Activated T-helper 17 cell treated with anti-CD3 and anti-CD28 coated beads, Interleukin-2, amount 50 U/mL, for 72 hours (primary cell): ENCODE measurements around the gene CCL20. TPM values are rescaled to one million over a fixed set of nuclear protein-coding genes. Genes with fewer than 3 reads are reported as not detected.

Source experiments
- ATAC-seq: fragments of 150-1000 bp; cut with Tn5 transposase; replicated peaks from 2 replicates; pipeline ENCODE4 v1.10.0; 2021; ENCODE audit warnings: mild to moderate bottlenecking, moderate library complexity
- H3K27ac Mint-ChIP-seq: one replicate; pipeline ENCODE4 v1.8.0; 2022; ENCODE audit warnings: mixed read lengths
- H3K27me3 Mint-ChIP-seq: one replicate; pipeline ENCODE4 v1.8.0; 2022; ENCODE audit warnings: mixed read lengths
- H3K36me3 Mint-ChIP-seq: one replicate; pipeline ENCODE4 v1.8.0; 2022; ENCODE audit warnings: low read depth, mild to moderate bottlenecking, mixed read lengths
- H3K4me1 Mint-ChIP-seq: one replicate; pipeline ENCODE4 v1.8.0; 2022; ENCODE audit warnings: mixed read lengths
- H3K4me3 Mint-ChIP-seq: one replicate; pipeline ENCODE4 v1.8.0; 2022; ENCODE audit warnings: mild to moderate bottlenecking, mixed read lengths
- H3K9me3 Mint-ChIP-seq: one replicate; pipeline ENCODE4 v1.8.0; 2022; ENCODE audit warnings: mixed read lengths
- total RNA-seq, 2 donors: library from RNA; stranded (reverse); gene quantifications; one replicate each; pipeline ENCODE4 v1.2.3, GENCODE V29; 2022

CCL20 gene
- 100 to 1,000 TPM in 1 of 2 donors, 10 to 100 TPM in 1; 36.1 to 137 TPM for total RNA-seq

GRCh38 chr2:227813562-227814353 lies at the start of gene CCL20:
TSS of gene CCL20 (plus strand) at chr2:227813842. CDS start at chr2:227813912, 70 bp downstream.
- Mint-ChIP-seq H3K27ac (peak within 1 kb of the TSS; percentile 92), H3K9me3 (no peaks in the 10 kb centered on the region), H3K27me3 (no peaks in the 10 kb centered on the region), H3K36me3 (peaks cover 100% of the 10 kb centered on the region), H3K4me1 (peaks cover 37% of the 10 kb centered on the region), H3K4me3 (peak within 1 kb of the TSS; percentile 94)
- no peak for ATAC-seq

- Mint-ChIP-seq H3K27ac (peak overlapping the region; percentile 7), H3K4me3 (no peak overlapping the region), H3K36me3 (no peaks in the 10 kb centered on the region), H3K4me1 (peaks cover 4% of the 10 kb centered on the region), H3K9me3 (no peaks in the 10 kb centered on the region), H3K27me3 (no peaks in the 10 kb centered on the region)
- ATAC-seq = no peak
Observed at GRCh38 chr2:227765788-227766372, 47.8 kb upstream of the CCL20 start.

GRCh38 chr2:227766373-227766883 lies 47.2 kb upstream of the CCL20 start:
- Mint-ChIP-seq H3K4me1 (peaks cover 4% of the 10 kb centered on the region), H3K4me3 (no peak overlapping the region), H3K27me3 (no peaks in the 10 kb centered on the region), H3K9me3 (no peaks in the 10 kb centered on the region), H3K36me3 (no peaks in the 10 kb centered on the region), H3K27ac (peak overlapping the region; percentile 7)
- ATAC-seq = peak; percentile 91

GRCh38 chr2:227767830-227768229 lies 45.8 kb upstream of the CCL20 start:
- H3K27me3 Mint-ChIP-seq = no peaks in the 10 kb centered on the region

GRCh38 chr2:227772197-227772661 lies 41.4 kb upstream of the CCL20 start:
- no peak overlapping the region for H3K27ac Mint-ChIP-seq
- no peak overlapping the region for H3K4me3 Mint-ChIP-seq
- no peak for ATAC-seq
- no peaks in the 10 kb centered on the region for H3K9me3 Mint-ChIP-seq
- no peaks in the 10 kb centered on the region for H3K27me3 Mint-ChIP-seq
- peaks cover 4% of the 10 kb centered on the region for H3K36me3 Mint-ChIP-seq
- peaks cover 26% of the 10 kb centered on the region for H3K4me1 Mint-ChIP-seq

More at GRCh38 chr2:227767830-227768229, 45.8 kb upstream of the CCL20 start:
- Mint-ChIP-seq H3K4me1 (peaks cover 10% of the 10 kb centered on the region), H3K9me3 (no peaks in the 10 kb centered on the region), H3K27ac (no peak overlapping the region), H3K36me3 (no peaks in the 10 kb centered on the region), H3K4me3 (no peak overlapping the region)
- no peak for ATAC-seq

- Mint-ChIP-seq H3K9me3 (no peaks in the 10 kb centered on the region), H3K27ac (no peak overlapping the region), H3K4me3 (peak overlapping the region; percentile 78), H3K36me3 (peaks cover 4% of the 10 kb centered on the region), H3K4me1 (peaks cover 26% of the 10 kb centered on the region), H3K27me3 (no peaks in the 10 kb centered on the region)
- ATAC-seq = no peak
Observed at GRCh38 chr2:227772932-227773331, 40.7 kb upstream of the CCL20 start.

GRCh38 chr2:227774011-227774624 lies 39.5 kb upstream of the CCL20 start:
- H3K9me3 Mint-ChIP-seq = no peaks in the 10 kb centered on the region
- peak; percentile 76 for ATAC-seq
- H3K27ac Mint-ChIP-seq = peak overlapping the region; percentile 84
- peak overlapping the region; percentile 78 for H3K4me3 Mint-ChIP-seq
- H3K27me3 Mint-ChIP-seq = no peaks in the 10 kb centered on the region
- peaks cover 4% of the 10 kb centered on the region for H3K36me3 Mint-ChIP-seq
- H3K4me1 Mint-ChIP-seq = peaks cover 34% of the 10 kb centered on the region

- Mint-ChIP-seq H3K36me3 (peaks cover 4% of the 10 kb centered on the region), H3K4me3 (peak overlapping the region; percentile 78), H3K9me3 (no peaks in the 10 kb centered on the region), H3K4me1 (peaks cover 34% of the 10 kb centered on the region), H3K27me3 (no peaks in the 10 kb centered on the region), H3K27ac (peak overlapping the region; percentile 84)
- ATAC-seq = peak; percentile 80
Observed at GRCh38 chr2:227774895-227775842, 38.5 kb upstream of the CCL20 start.

GRCh38 chr2:227780981-227781615 lies 32.5 kb upstream of the CCL20 start:
- Mint-ChIP-seq H3K4me1 (peaks cover 36% of the 10 kb centered on the region), H3K27ac (no peak overlapping the region), H3K9me3 (no peaks in the 10 kb centered on the region), H3K4me3 (peak overlapping the region; percentile 7), H3K27me3 (no peaks in the 10 kb centered on the region), H3K36me3 (no peaks in the 10 kb centered on the region)
- no peak for ATAC-seq

GRCh38 chr2:227781841-227782240 lies 31.8 kb upstream of the CCL20 start:
- Mint-ChIP-seq H3K27me3 (no peaks in the 10 kb centered on the region), H3K27ac (no peak overlapping the region), H3K36me3 (no peaks in the 10 kb centered on the region), H3K4me1 (peaks cover 33% of the 10 kb centered on the region), H3K9me3 (no peaks in the 10 kb centered on the region), H3K4me3 (peak overlapping the region; percentile 87)
- ATAC-seq = no peak

- no peaks in the 10 kb centered on the region for H3K27me3 Mint-ChIP-seq
- H3K4me3 Mint-ChIP-seq = peak overlapping the region; percentile 87
- no peaks in the 10 kb centered on the region for H3K36me3 Mint-ChIP-seq
- H3K4me1 Mint-ChIP-seq = peaks cover 37% of the 10 kb centered on the region
- H3K27ac Mint-ChIP-seq = peak overlapping the region; percentile 86
- peak; percentile 69 for ATAC-seq
- H3K9me3 Mint-ChIP-seq = no peaks in the 10 kb centered on the region
Observed at GRCh38 chr2:227782804-227783203, 30.8 kb upstream of the CCL20 start.

- Mint-ChIP-seq H3K36me3 (no peaks in the 10 kb centered on the region), H3K27me3 (no peaks in the 10 kb centered on the region), H3K9me3 (peaks cover 3% of the 10 kb centered on the region), H3K4me3 (peak overlapping the region; percentile 87), H3K27ac (peak overlapping the region; percentile 86), H3K4me1 (peaks cover 38% of the 10 kb centered on the region)
- ATAC-seq = peak; percentile 89
Observed at GRCh38 chr2:227783404-227784138, 30.1 kb upstream of the CCL20 start.

- H3K27me3 Mint-ChIP-seq = no peaks in the 10 kb centered on the region
- peak overlapping the region; percentile 87 for H3K4me3 Mint-ChIP-seq
- H3K9me3 Mint-ChIP-seq = peaks cover 5% of the 10 kb centered on the region
- ATAC-seq = no peak
- no peaks in the 10 kb centered on the region for H3K36me3 Mint-ChIP-seq
- H3K4me1 Mint-ChIP-seq = peaks cover 45% of the 10 kb centered on the region
- H3K27ac Mint-ChIP-seq = no peak overlapping the region
Observed at GRCh38 chr2:227785293-227785692, 28.3 kb upstream of the CCL20 start.
